ENCODE data around the gene NOCT. TPM values are rescaled to one million over a fixed set of nuclear protein-coding genes. Genes with fewer than 3 reads are reported as not detected.

Gene NOCT
- total RNA-seq, 1 donor from 2014 or later, result 8.4 TPM

DNA sequence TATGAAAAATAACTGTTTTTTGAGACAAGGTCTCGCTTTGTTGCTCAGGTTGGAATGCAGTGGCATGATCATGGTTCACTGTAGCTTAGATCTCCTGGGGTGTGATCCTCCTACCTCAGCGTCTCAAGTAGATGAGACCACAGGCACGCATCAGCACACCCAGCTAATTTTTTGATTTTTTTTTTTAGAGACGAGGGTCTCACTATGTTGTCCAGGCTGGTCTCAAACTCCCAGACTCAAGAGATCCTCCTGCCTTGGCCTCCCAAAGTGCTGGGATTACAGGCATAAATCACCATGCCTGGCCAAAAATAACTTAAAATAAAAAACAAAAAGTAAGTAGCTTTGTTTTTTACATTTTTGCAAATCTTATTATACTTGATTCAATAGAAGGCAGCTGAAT lies 63.3 kb downstream of the NOCT start:
- intact Hi-C loops (cut with micrococcal nuclease), result no loop called here
- no peaks in the 10 kb centered on the region for H3K27me3 ChIP-seq (ENCODE audit: low read depth)
- TF ChIP-seq CTCF (IDR thresholded peaks at IDR 0.05; ENCODE audit: borderline replicate concordance), result no peak
- H3K4me3 ChIP-seq, result no peak overlapping the region
- H3K4me1 ChIP-seq, result peaks cover 92% of the 10 kb centered on the region
- H3K27ac ChIP-seq (replicated peaks), result peak overlapping the region; percentile 97
- no peak for DNase-seq
- H3K9me3 ChIP-seq (replicated peaks), result no peaks in the 10 kb centered on the region
- peaks cover 5% of the 10 kb centered on the region for H3K36me3 ChIP-seq

GRCh38 chr4:139082750-139083606 lies 67.4 kb downstream of the NOCT start:
- intact Hi-C loops (cut with micrococcal nuclease), result no loop called here

GRCh38 chr4:139083607-139083955 lies 68.0 kb downstream of the NOCT start:
- Histone ChIP-seq H3K4me1 (peaks cover 65% of the 10 kb centered on the region), H3K27me3 (ENCODE audit: low read depth) (no peaks in the 10 kb centered on the region), H3K4me3 (peak overlapping the region; percentile 91), H3K27ac (replicated peaks) (peak overlapping the region; percentile 97), H3K36me3 (no peaks in the 10 kb centered on the region), H3K9me3 (replicated peaks) (no peaks in the 10 kb centered on the region)
- TF ChIP-seq CTCF (IDR thresholded peaks at IDR 0.05; ENCODE audit: borderline replicate concordance), result peak; percentile 19
- peak; percentile 64 for DNase-seq
- intact Hi-C loops (cut with micrococcal nuclease), result no loop called here

More at GRCh38 chr4:139082750-139083606, 67.4 kb downstream of the NOCT start:
- peak; percentile 93 for DNase-seq
- TF ChIP-seq CTCF (IDR thresholded peaks at IDR 0.05; ENCODE audit: borderline replicate concordance), result no peak
- H3K4me3 ChIP-seq, result peak overlapping the region; percentile 91
- H3K36me3 ChIP-seq, result no peaks in the 10 kb centered on the region
- no peaks in the 10 kb centered on the region for H3K9me3 ChIP-seq (replicated peaks)
- peaks cover 71% of the 10 kb centered on the region for H3K4me1 ChIP-seq
- no peaks in the 10 kb centered on the region for H3K27me3 ChIP-seq (ENCODE audit: low read depth)
- H3K27ac ChIP-seq (replicated peaks), result peak overlapping the region; percentile 97

DNA sequence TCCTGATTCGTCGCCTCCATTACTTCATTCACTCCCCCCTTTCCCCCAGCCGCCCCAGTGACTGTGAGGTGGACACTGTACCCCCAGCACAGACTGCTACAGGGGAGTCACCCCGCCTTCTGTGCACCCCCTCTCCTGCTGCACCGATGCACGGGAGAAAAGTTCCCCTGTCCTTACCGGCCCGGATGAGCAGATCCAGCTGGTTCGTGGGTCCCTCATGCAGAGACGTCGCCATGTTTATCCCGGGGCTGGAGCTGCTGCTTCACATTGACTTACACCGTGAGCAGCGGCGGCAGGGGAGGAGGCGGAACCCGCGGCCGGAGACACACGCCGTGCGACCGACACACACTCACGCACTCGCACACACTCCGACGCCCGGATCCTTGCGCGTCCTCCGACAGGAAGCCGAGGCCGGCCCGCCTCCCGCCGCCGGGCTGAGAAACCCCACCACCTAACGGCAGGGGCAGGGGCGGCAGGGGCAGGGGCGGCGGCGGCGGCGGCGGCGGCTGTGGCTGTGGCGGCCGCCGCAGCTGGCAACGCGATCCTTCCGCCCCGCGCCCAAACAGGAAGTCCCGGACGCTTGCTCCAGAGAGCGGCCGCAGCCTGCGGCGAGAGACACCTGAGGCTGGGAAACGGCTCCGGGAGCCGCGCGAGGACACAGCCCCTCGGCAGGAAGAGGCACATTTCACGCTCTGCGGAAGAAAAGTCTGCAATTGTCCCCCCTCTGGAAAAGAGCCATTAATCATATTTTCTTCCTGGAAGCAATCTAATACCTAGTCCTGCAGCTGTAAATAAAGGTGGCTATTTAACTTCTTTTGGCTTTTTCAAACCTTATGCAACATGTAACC lies 68.6 kb downstream of the NOCT start:
- peak; percentile 58 for TF ChIP-seq CTCF (IDR thresholded peaks at IDR 0.05; ENCODE audit: borderline replicate concordance)
- Histone ChIP-seq H3K36me3 (no peaks in the 10 kb centered on the region), H3K9me3 (replicated peaks) (no peaks in the 10 kb centered on the region), H3K4me1 (peaks cover 59% of the 10 kb centered on the region), H3K27me3 (ENCODE audit: low read depth) (no peaks in the 10 kb centered on the region), H3K27ac (replicated peaks) (peak overlapping the region; percentile 97), H3K4me3 (peak overlapping the region; percentile 91)
- intact Hi-C loops (cut with micrococcal nuclease), result no loop called here
- peak; percentile 87 for DNase-seq

GRCh38 chr4:139084804-139085093 lies 69.2 kb downstream of the NOCT start:
- no peak for DNase-seq
- intact Hi-C loops (cut with micrococcal nuclease), result no loop called here
- TF ChIP-seq CTCF (IDR thresholded peaks at IDR 0.05; ENCODE audit: borderline replicate concordance), result no peak
- no peaks in the 10 kb centered on the region for H3K27me3 ChIP-seq (ENCODE audit: low read depth)
- H3K27ac ChIP-seq (replicated peaks), result peak overlapping the region; percentile 97
- no peaks in the 10 kb centered on the region for H3K36me3 ChIP-seq
- no peaks in the 10 kb centered on the region for H3K9me3 ChIP-seq (replicated peaks)
- peak overlapping the region; percentile 91 for H3K4me3 ChIP-seq
- peaks cover 54% of the 10 kb centered on the region for H3K4me1 ChIP-seq
